A549 (cell line): ENCODE results near the gene ANKRD29. TPM values are rescaled to one million over a fixed set of nuclear protein-coding genes. Genes with fewer than 3 reads are reported as not detected.

ENCODE experiments used
- ATAC-seq, 2 experiments: fragments of 200-7000 bp in 1 of 2; fragments of >200 bp in 1 of 2; cut with Nextera tagmentation in 1 of 2; cut with Tn5 transposase in 1 of 2; 3 replicates each; pipeline versions ENCODE4 v1.8.0 to v1.9.1; 2018 to 2020; ENCODE audit warnings: mild to moderate bottlenecking in 1 of 2, moderate library complexity in 1 of 2
- CTCF ChIA-PET: fragments of 300-600 bp; sonication (Branson Sonifier 250); formaldehyde crosslinking; extraction: SDS; loops from one replicate; lab custom pipeline; 2021; ENCODE audit warnings: antibody characterized with exemption, inconsistent platforms; lab: Yijun Ruan, JAX
- POLR2A ChIA-PET: fragments of 350-600 bp; formaldehyde crosslinking; extraction: SDS; loops from one replicate; lab custom pipeline; 2021; ENCODE audit warnings: antibody characterized with exemption, inconsistent platforms; lab: Yijun Ruan, JAX
- DNase-seq, 2 experiments: peaks; one replicate each; pipeline versions ENCODE4 v3.0.0 to v3.0.0-alpha.2; 2011 to 2016; ENCODE audit warnings: low read depth in 1 of 2, low spot score in 1 of 2
- FAIRE-seq: peaks from 2 replicates; lab custom pipeline; 2011; peaks lifted over from hg19 to GRCh38; lab: Jason Lieb, UNC
- H3K27ac ChIP-seq, 2 experiments: fragments of >200 bp; sonication (Bioruptor Twin); formaldehyde crosslinking; 3 replicates each; pipeline ENCODE4 v1.5.1; 2016 to 2017
- H3K4me1 ChIP-seq: fragments of >200 bp; sonication (Bioruptor Twin); formaldehyde crosslinking; 3 replicates; pipeline ENCODE4 v1.6.1; 2016
- H3K4me2 ChIP-seq: fragments of >200 bp; sonication (Bioruptor Twin); formaldehyde crosslinking; 3 replicates; pipeline ENCODE4 v1.6.1; 2016
- H3K4me3 ChIP-seq: fragments of >200 bp; sonication (Bioruptor Twin); formaldehyde crosslinking; 3 replicates; pipeline ENCODE4 v1.5.1; 2016
- H3K9me3 ChIP-seq: fragments of >200 bp; sonication (Bioruptor Twin); formaldehyde crosslinking; 3 replicates; pipeline ENCODE4 v1.6.1; 2016
- BHLHE40 ChIP-seq: IDR thresholded peaks from 2 replicates; pipeline ENCODE4 v1.6.1; 2012; ENCODE audit warnings: low read depth, low read length, inconsistent platforms
- CBX8 ChIP-seq: fragments of 200-600 bp; sonication (generic); IDR thresholded peaks from 2 replicates; pipeline ENCODE4 v1.6.1; 2016
- CHD2 ChIP-seq: fragments of 150-350 bp; IDR thresholded peaks from 2 replicates; pipeline ENCODE4 v1.6.1; 2014; ENCODE audit warnings: low read length; ENCODE audit not compliant: partially characterized antibody
- EHMT2 ChIP-seq: fragments of 200-600 bp; sonication (generic); IDR thresholded peaks from 2 replicates; pipeline ENCODE4 v1.6.1; 2016; ENCODE audit warnings: antibody characterized with exemption, low read depth, mild to moderate bottlenecking, moderate library complexity
- HOXA7 ChIP-seq: fragments of 250-450 bp; sonication (Bioruptor Pico); IDR thresholded peaks from 2 replicates; pipeline ENCODE4 v1.5.0; 2020; ENCODE audit warnings: mild to moderate bottlenecking, moderate library complexity
- HOXB13 ChIP-seq: fragments of 250-450 bp; sonication (Bioruptor Pico); IDR thresholded peaks from 2 replicates; pipeline ENCODE4 v1.5.0; 2020; ENCODE audit warnings: low read depth, mild to moderate bottlenecking, moderate library complexity
- JUN ChIP-seq, 2 experiments: fragments of >200 bp; sonication (Bioruptor Twin); formaldehyde crosslinking; IDR thresholded peaks; 2 replicates in 1 of 2; 3 replicates in 1 of 2; pipeline ENCODE4 v1.6.1; 2016 to 2017
- JUNB ChIP-seq: fragments of >200 bp; sonication (Bioruptor Twin); formaldehyde crosslinking; IDR thresholded peaks from 2 replicates; pipeline ENCODE4 v1.6.1; 2016
- KDM1A ChIP-seq: fragments of 200-600 bp; sonication (generic); IDR thresholded peaks from 2 replicates; pipeline ENCODE4 v1.6.1; 2016; ENCODE audit warnings: low read depth, mild to moderate bottlenecking
- MAZ ChIP-seq: fragments of 150-350 bp; IDR thresholded peaks from 2 replicates; pipeline ENCODE4 v1.6.1; 2014; ENCODE audit warnings: antibody characterized with exemption, low read depth, low read length, borderline replicate concordance
- MYC ChIP-seq: IDR thresholded peaks from 2 replicates; pipeline ENCODE4 v1.6.1; 2012; ENCODE audit warnings: mild to moderate bottlenecking, inconsistent platforms, low read length, improper control_type of control experiment, borderline replicate concordance
- RARB ChIP-seq: fragments of 250-450 bp; sonication (Bioruptor Pico); IDR thresholded peaks from 2 replicates; pipeline ENCODE4 v1.8.0; 2021; ENCODE audit warnings: mild to moderate bottlenecking, moderate library complexity
- RCOR1 ChIP-seq: fragments of 150-350 bp; IDR thresholded peaks from 2 replicates; pipeline ENCODE4 v1.6.1; 2014; ENCODE audit warnings: antibody characterized with exemption, low read length, low read depth
- RFX5 ChIP-seq: fragments of 450-650 bp; IDR thresholded peaks from 2 replicates; pipeline ENCODE4 v1.7.1; 2014; ENCODE audit warnings: antibody characterized with exemption, mild to moderate bottlenecking, moderate library complexity
- RNF2 ChIP-seq: fragments of 200-600 bp; sonication (generic); IDR thresholded peaks from 2 replicates; pipeline ENCODE4 v1.6.1; 2016; ENCODE audit warnings: low read depth, mild to moderate bottlenecking, antibody characterized with exemption, moderate library complexity, borderline replicate concordance
- SMC3 ChIP-seq: fragments of >200 bp; sonication (Bioruptor Twin); formaldehyde crosslinking; IDR thresholded peaks from 3 replicates; pipeline ENCODE4 v1.6.1; 2018; ENCODE audit warnings: inconsistent platforms
- SREBF2 ChIP-seq: fragments of 450-650 bp; IDR thresholded peaks from 2 replicates; pipeline ENCODE4 v1.6.1; 2014; ENCODE audit warnings: mild to moderate bottlenecking, moderate library complexity
- TP53 ChIP-seq: fragments of 250-450 bp; sonication (Bioruptor Pico); IDR thresholded peaks from 2 replicates; pipeline ENCODE4 v1.5.0; 2021; ENCODE audit warnings: mild to moderate bottlenecking, moderate library complexity
- ZC3H11A ChIP-seq: fragments of 450-650 bp; IDR thresholded peaks from 2 replicates; pipeline ENCODE4 v1.6.1; 2014; ENCODE audit warnings: antibody characterized with exemption, mild to moderate bottlenecking
- ZFP36 ChIP-seq: fragments of 450-650 bp; IDR thresholded peaks from 2 replicates; pipeline ENCODE4 v1.6.1; 2014; ENCODE audit warnings: borderline replicate concordance; ENCODE audit not compliant: partially characterized antibody
- WGBS: methylation state at CpG from one replicate; pipeline ENCODE4 v1.1.6; 2017; ENCODE audit errors: missing lambda C conversion rate; 5-methylcytosine and 5-hydroxymethylcytosine counted together
- polyA plus RNA-seq, 4 experiments: library from polyadenylated mRNA; depleted of rRNA in 3 of 4; stranded (reverse); fragments of >200 nt; fragmentation: RNase III in 1 of 4; extraction: RNeasy Plus Mini Kit Qiagen cat#74134 plus additional on column Dnase treatment in 1 of 4; gene quantifications; 2 replicates in 3 of 4; 3 replicates in 1 of 4; pipeline ENCODE4 v1.2.3, GENCODE V29; 2011 to 2017
- TF ChIP-seq, protein P1 (sequence below): fragments of >200 bp; sonication (Bioruptor Twin); formaldehyde crosslinking; IDR thresholded peaks from 3 replicates; pipeline ENCODE4 v1.5.1; 2016
- TF ChIP-seq, protein P2 (sequence below): fragments of >200 bp; sonication (Bioruptor Twin); formaldehyde crosslinking; IDR thresholded peaks from 3 replicates; pipeline ENCODE4 v1.6.1; 2016
- TF ChIP-seq, protein P3 (sequence below): IDR thresholded peaks from 2 replicates; pipeline ENCODE4 v1.6.1; 2012
- TF ChIP-seq, protein P4 (sequence below): IDR thresholded peaks from 2 replicates; pipeline ENCODE4 v1.6.1; 2012
- TF ChIP-seq, protein P5 (sequence below): fragments of 250-450 bp; sonication (Bioruptor Pico); IDR thresholded peaks from 2 replicates; pipeline ENCODE4 v1.5.0; 2020; ENCODE audit warnings: low read depth, mild to moderate bottlenecking, moderate library complexity
- TF ChIP-seq, protein P6 (sequence below): IDR thresholded peaks from 2 replicates; pipeline ENCODE4 v1.6.1; 2012; ENCODE audit warnings: low read depth, borderline replicate concordance

ANKRD29 gene
- polyA plus RNA-seq, 2 of the 4 experiments (the other 2 are of a cell fraction) = 12.4 to 25.4 TPM

DNA sequence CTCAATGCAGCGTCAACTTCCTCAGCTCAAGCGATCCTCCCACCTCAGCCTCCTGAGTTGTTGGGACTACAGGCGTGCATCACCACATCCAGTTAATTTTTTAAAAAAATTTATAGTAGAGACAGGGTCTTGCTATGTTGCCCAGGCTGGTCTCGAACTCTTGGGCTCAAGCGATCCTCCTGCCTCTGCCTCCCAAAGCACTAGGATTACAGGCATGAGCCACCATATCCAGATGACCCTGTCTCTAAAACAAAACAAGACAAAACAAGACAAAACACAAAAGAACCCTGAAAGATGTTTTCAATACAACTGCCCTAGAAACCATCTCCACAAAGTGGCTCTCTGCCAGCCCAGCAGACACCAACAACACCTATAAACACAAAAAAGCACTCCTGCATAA, 31.4 kb downstream of the ANKRD29 start:
- H3K9me3 ChIP-seq = no peaks in the 10 kb centered on the region
- no peak for FAIRE-seq
- H3K4me3 ChIP-seq = no peak overlapping the region
- no peak for DNase-seq
- ATAC-seq = no peak
- peaks cover 70% of the 10 kb centered on the region for H3K4me1 ChIP-seq
- TF ChIP-seq ZFP36 (no peak), HOXA7 (CRISPR knock-in tag) (no peak), SMC3 (no peak), MYC (no peak)
- TF ChIP-seq, protein P1, sequence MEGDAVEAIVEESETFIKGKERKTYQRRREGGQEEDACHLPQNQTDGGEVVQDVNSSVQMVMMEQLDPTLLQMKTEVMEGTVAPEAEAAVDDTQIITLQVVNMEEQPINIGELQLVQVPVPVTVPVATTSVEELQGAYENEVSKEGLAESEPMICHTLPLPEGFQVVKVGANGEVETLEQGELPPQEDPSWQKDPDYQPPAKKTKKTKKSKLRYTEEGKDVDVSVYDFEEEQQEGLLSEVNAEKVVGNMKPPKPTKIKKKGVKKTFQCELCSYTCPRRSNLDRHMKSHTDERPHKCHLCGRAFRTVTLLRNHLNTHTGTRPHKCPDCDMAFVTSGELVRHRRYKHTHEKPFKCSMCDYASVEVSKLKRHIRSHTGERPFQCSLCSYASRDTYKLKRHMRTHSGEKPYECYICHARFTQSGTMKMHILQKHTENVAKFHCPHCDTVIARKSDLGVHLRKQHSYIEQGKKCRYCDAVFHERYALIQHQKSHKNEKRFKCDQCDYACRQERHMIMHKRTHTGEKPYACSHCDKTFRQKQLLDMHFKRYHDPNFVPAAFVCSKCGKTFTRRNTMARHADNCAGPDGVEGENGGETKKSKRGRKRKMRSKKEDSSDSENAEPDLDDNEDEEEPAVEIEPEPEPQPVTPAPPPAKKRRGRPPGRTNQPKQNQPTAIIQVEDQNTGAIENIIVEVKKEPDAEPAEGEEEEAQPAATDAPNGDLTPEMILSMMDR = no peak
- TF ChIP-seq, protein P2, sequence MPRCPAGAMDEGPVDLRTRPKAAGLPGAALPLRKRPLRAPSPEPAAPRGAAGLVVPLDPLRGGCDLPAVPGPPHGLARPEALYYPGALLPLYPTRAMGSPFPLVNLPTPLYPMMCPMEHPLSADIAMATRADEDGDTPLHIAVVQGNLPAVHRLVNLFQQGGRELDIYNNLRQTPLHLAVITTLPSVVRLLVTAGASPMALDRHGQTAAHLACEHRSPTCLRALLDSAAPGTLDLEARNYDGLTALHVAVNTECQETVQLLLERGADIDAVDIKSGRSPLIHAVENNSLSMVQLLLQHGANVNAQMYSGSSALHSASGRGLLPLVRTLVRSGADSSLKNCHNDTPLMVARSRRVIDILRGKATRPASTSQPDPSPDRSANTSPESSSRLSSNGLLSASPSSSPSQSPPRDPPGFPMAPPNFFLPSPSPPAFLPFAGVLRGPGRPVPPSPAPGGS = no peak
- TF ChIP-seq, protein P3, sequence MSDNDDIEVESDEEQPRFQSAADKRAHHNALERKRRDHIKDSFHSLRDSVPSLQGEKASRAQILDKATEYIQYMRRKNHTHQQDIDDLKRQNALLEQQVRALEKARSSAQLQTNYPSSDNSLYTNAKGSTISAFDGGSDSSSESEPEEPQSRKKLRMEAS = no peak
- ChIA-PET POLR2A (no interaction called here), CTCF (interaction anchor here (1.0 kb wide), 1 partner anchor 9 kb away, joined by 3 read pairs; no protein-coding TSS in a partner anchor)
- peak overlapping the region; percentile 77 to 86; a peak in 5 of 6 replicates for H3K27ac ChIP-seq
- WGBS = 97% methylated on average over 5 of the region's 5 CpGs
- no peak overlapping the region for H3K4me2 ChIP-seq

DNA sequence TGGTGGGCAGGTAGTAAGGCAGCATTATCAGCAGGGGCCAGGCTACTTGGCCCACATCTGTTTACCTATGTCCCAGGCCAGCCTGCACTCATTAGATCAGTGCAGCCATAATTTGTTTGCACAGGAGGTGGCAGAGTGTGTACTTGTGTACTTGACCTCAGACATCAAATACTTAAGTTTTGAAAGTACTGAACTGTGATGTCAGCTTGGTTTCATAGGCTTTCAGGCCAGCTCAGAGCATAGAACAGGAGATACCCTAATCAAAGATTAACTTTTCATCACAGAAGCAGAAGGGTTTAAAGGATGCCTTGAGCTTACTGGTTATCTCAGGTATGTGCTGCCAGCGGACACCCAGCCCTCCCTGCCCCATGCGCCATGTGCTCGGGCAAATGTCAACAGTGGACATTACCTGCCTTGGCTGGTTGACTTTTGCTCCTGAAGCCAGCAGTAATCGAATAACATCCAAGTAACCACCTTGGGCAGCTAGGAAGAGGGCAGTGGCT, 33.2 kb downstream of the ANKRD29 start:
- WGBS = 0% methylated on average over 4 of the region's 4 CpGs
- H3K4me2 ChIP-seq = peak overlapping the region; percentile 64
- ATAC-seq (peak; percentile 91 to 92), DNase-seq (peak; percentile 61 to 95), FAIRE-seq (peak; percentile 43)
- H3K9me3 ChIP-seq = no peaks in the 10 kb centered on the region
- ChIA-PET POLR2A (interaction anchor here (1.0 to 1.4 kb wide), 3 partner anchors 22 to 74 kb away, joined by 3 to 4 read pairs (median 3); no protein-coding TSS in a partner anchor), CTCF (interaction anchor here (0.6 to 6.7 kb wide), 5 partner anchors 34 to 859 kb away, joined by 3 to 74 read pairs (median 4); partner anchors contain the start of gene ANKRD29)
- H3K4me1 ChIP-seq = peaks cover 66% of the 10 kb centered on the region
- H3K27ac ChIP-seq = peak overlapping the region; percentile 77 to 86
- H3K4me3 ChIP-seq = no peak overlapping the region
- no peak for TF ChIP-seq KDM1A
- TF ChIP-seq HOXB13 = no peak; the same call in 1 of the 2 replicates
- TF ChIP-seq TP53 (CRISPR knock-in tag) = no peak
- TF ChIP-seq JUNB = peak; percentile 80
- no peak for TF ChIP-seq SREBF2
- TF ChIP-seq RFX5 = no peak
- TF ChIP-seq, protein P4, sequence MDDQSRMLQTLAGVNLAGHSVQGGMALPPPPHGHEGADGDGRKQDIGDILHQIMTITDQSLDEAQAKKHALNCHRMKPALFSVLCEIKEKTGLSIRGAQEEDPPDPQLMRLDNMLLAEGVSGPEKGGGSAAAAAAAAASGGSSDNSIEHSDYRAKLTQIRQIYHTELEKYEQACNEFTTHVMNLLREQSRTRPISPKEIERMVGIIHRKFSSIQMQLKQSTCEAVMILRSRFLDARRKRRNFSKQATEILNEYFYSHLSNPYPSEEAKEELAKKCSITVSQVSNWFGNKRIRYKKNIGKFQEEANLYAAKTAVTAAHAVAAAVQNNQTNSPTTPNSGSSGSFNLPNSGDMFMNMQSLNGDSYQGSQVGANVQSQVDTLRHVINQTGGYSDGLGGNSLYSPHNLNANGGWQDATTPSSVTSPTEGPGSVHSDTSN = peak; percentile 64; the same call in 1 of the 2 replicates
- TF ChIP-seq BHLHE40 = no peak
- TF ChIP-seq RARB (CRISPR knock-in tag) = no peak
- TF ChIP-seq, protein P2 = 0 out of 3 replicates have a peak, but pooled peaks have one; percentile 40
- TF ChIP-seq, protein P5, sequence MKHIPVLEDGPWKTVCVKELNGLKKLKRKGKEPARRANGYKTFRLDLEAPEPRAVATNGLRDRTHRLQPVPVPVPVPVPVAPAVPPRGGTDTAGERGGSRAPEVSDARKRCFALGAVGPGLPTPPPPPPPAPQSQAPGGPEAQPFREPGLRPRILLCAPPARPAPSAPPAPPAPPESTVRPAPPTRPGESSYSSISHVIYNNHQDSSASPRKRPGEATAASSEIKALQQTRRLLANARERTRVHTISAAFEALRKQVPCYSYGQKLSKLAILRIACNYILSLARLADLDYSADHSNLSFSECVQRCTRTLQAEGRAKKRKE = no peak
- no peak for TF ChIP-seq ZC3H11A
- 0 out of 3 replicates have a peak, but pooled peaks have one; percentile 27 for TF ChIP-seq SMC3
- TF ChIP-seq ZFP36 = peak; percentile 30
- TF ChIP-seq CBX8 = no peak
- no peak for TF ChIP-seq RCOR1
- TF ChIP-seq JUN (IDR thresholded peaks at IDR 0.05) = peak; percentile 86 to 88; a peak in 3 of 5 replicates
- no peak for TF ChIP-seq CHD2
- TF ChIP-seq RNF2 = no peak
- no peak for TF ChIP-seq MAZ
- TF ChIP-seq, protein P1 = no peak
- TF ChIP-seq EHMT2 = no peak
- TF ChIP-seq, protein P6, sequence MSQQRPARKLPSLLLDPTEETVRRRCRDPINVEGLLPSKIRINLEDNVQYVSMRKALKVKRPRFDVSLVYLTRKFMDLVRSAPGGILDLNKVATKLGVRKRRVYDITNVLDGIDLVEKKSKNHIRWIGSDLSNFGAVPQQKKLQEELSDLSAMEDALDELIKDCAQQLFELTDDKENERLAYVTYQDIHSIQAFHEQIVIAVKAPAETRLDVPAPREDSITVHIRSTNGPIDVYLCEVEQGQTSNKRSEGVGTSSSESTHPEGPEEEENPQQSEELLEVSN = 0 out of 2 replicates have a peak, but pooled peaks have one; percentile 42
